ENCODE data around the gene SH3BGR. TPM values are rescaled to one million over a fixed set of nuclear protein-coding genes. Genes with fewer than 3 reads are reported as not detected.

Gene SH3BGR
- total and polyA plus RNA-seq, 2 donors (not counting 3 experiments of a cell fraction or from before 2014, with no cell fraction given) = 1.1 TPM; not detected in 1

GRCh38 chr21:39472786-39473185 lies 21.0 kb downstream of the SH3BGR start:
- no peaks in the 10 kb centered on the region for H3K4me1 ChIP-seq (ENCODE audit: control insufficient read depth, extremely low read depth, insufficient read depth, low read length)
- H2AFZ ChIP-seq (ENCODE audit: low read depth, low read length) = no peak overlapping the region
- no peaks in the 10 kb centered on the region for H4K20me1 ChIP-seq (replicated peaks; ENCODE audit: control insufficient read depth, extremely low read depth, insufficient read depth, low read length)
- intact Hi-C loops (cut with micrococcal nuclease) (no loop called here), dilution Hi-C loops (cut with MboI; ENCODE audit: extremely low pct_ligation_motif_present, low sequenced_read_pairs) (no loop called here)
- CTCF ChIA-PET = no interaction called here
- H3K27ac ChIP-seq (ENCODE audit: insufficient read depth, low read depth, low read length) = no peak overlapping the region
- POLR2A ChIA-PET = no interaction called here
- no peak for FAIRE-seq
- H3K79me2 ChIP-seq (ENCODE audit: control insufficient read depth, insufficient read depth, low read length) = no peaks in the 10 kb centered on the region
- no peaks in the 10 kb centered on the region for H3K36me3 ChIP-seq (ENCODE audit: control insufficient read depth in 2 of 2, extremely low read depth in 1 of 2, insufficient read depth in 2 of 2, low read length in 2 of 2)
- TF ChIP-seq EZH2 (IDR thresholded peaks at IDR 0.05; ENCODE audit: borderline replicate concordance, low read depth, low read length, severe bottlenecking) (no peak), FOS (IDR thresholded peaks at IDR 0.05; ENCODE audit: borderline replicate concordance, insufficient read depth, low read length) (no peak), GATA2 (IDR thresholded peaks at IDR 0.05; ENCODE audit: insufficient read depth, insufficient read length, low read depth, low read length) (no peak), CTCF (IDR thresholded peaks at IDR 0.05; ENCODE audit: extremely low read depth in 1 of 2, insufficient read depth in 1 of 2, low read depth in 1 of 2, low read length in 2 of 2) (no peak), POLR2AphosphoS5 (IDR thresholded peaks at IDR 0.05; ENCODE audit: insufficient read depth, low read depth, low read length) (no peak), JUN (IDR thresholded peaks at IDR 0.05; ENCODE audit: borderline replicate concordance, insufficient read depth, insufficient read length, low read depth) (no peak), MYC (IDR thresholded peaks at IDR 0.05; ENCODE audit: low read depth, low read length) (no peak), POLR2A (IDR thresholded peaks at IDR 0.05; ENCODE audit: low read depth, low read length) (no peak), MAX (IDR thresholded peaks at IDR 0.05; ENCODE audit: insufficient read depth, insufficient read length) (no peak)
- H3K27me3 ChIP-seq (ENCODE audit: control insufficient read depth in 2 of 2, insufficient read depth in 2 of 2, low read length in 2 of 2) = peaks cover 0 to 3% of the 10 kb centered on the region in 2 experiments
- no peak for DNase-seq (ENCODE audit: low read depth, low spot score)
- no TSS peak for BruUV-seq (replicated peaks)
- no peak overlapping the region for H3K4me3 ChIP-seq (replicated peaks in 1 of 3; ENCODE audit: insufficient read depth in 1 of 3, low read depth in 1 of 3, low read length in 3 of 3)
- no peak overlapping the region for H3K9ac ChIP-seq (replicated peaks; ENCODE audit: extremely low read depth, insufficient read depth, low read length)
- H3K9me1 ChIP-seq (replicated peaks; ENCODE audit: control insufficient read depth, extremely low read depth, insufficient read depth, low read length) = no peaks in the 10 kb centered on the region
- no peaks in the 10 kb centered on the region for H3K9me3 ChIP-seq (replicated peaks; ENCODE audit: control insufficient read depth, insufficient read depth, low read length)
- H3K4me2 ChIP-seq (ENCODE audit: insufficient read depth, low read length) = no peak overlapping the region

All from endothelial cell of umbilical vein (primary cell).